PC-9 (cell line): ENCODE results near the gene NR2C2. TPM values are rescaled to one million over a fixed set of nuclear protein-coding genes. Genes with fewer than 3 reads are reported as not detected.

Experiments used
- BruUV-seq: library from RNA; stranded (reverse); fragments of 400-500 nt; replicated peaks from 2 replicates; lab custom pipeline; 2021; lab: Mats Ljungman, UMichigan
- CTCF ChIA-PET: fragments of 300-600 bp; sonication (Branson Sonifier 250); formaldehyde crosslinking; loops from one replicate; lab custom pipeline; 2022; ENCODE audit warnings: antibody characterized with exemption; lab: Charles Lee
- POLR2A ChIA-PET: fragments of 300-600 bp; sonication (Branson Sonifier 250); formaldehyde crosslinking; loops from one replicate; lab custom pipeline; 2022; ENCODE audit warnings: antibody characterized with exemption; ENCODE audit not compliant: unreplicated experiment; lab: Charles Lee
- DNase-seq, 2 experiments: peaks; one replicate each; pipeline versions ENCODE4 v3.0.0 to v3.0.0-alpha.2; 2015 to 2022; ENCODE audit warnings: mixed read lengths in 1 of 2
- H2AFZ ChIP-seq: fragments of 200-600 bp; sonication (generic); 2 replicates; pipeline ENCODE4 v1.8.1; 2017; ENCODE audit warnings: antibody characterized with exemption
- H3F3A ChIP-seq: fragments of 200-600 bp; sonication (generic); 2 replicates; pipeline ENCODE4 v1.8.1; 2017; ENCODE audit warnings: antibody characterized with exemption, mild to moderate bottlenecking, low read depth; ENCODE audit not compliant: insufficient read depth
- H3K27ac ChIP-seq: fragments of 200-600 bp; sonication (generic); 2 replicates; pipeline ENCODE4 v1.6.1; 2016; ENCODE audit warnings: mixed run types
- H3K27me3 ChIP-seq: fragments of 200-600 bp; sonication (generic); 2 replicates; pipeline ENCODE4 v1.6.1; 2016; ENCODE audit warnings: low read depth, mixed run types; ENCODE audit not compliant: insufficient read depth
- H3K36me3 ChIP-seq: fragments of 200-600 bp; sonication (generic); 2 replicates; pipeline ENCODE4 v1.6.1; 2016; ENCODE audit warnings: low read depth, mixed run types
- H3K4me1 ChIP-seq: fragments of 200-600 bp; sonication (generic); replicated peaks from 2 replicates; pipeline ENCODE4 v1.6.1; 2016; ENCODE audit warnings: mixed run types; ENCODE audit not compliant: insufficient read depth
- H3K4me2 ChIP-seq: fragments of 200-600 bp; sonication (generic); 2 replicates; pipeline ENCODE4 v1.6.1; 2017; ENCODE audit warnings: mixed run types
- H3K4me3 ChIP-seq: fragments of 200-600 bp; sonication (generic); 2 replicates; pipeline ENCODE4 v1.6.1; 2016; ENCODE audit warnings: mixed run types
- H3K79me2 ChIP-seq: fragments of 200-600 bp; sonication (generic); 2 replicates; pipeline ENCODE4 v1.6.1; 2017; ENCODE audit warnings: low read depth, mixed run types
- H3K9me2 ChIP-seq: fragments of 200-600 bp; sonication (generic); 2 replicates; pipeline ENCODE4 v1.8.1; 2017; ENCODE audit warnings: mild to moderate bottlenecking; ENCODE audit not compliant: insufficient read depth
- H3K9me3 ChIP-seq: fragments of 200-600 bp; sonication (generic); 2 replicates; pipeline ENCODE4 v1.8.1; 2016; ENCODE audit warnings: low read depth; ENCODE audit not compliant: insufficient read depth
- H4K20me1 ChIP-seq: fragments of 200-600 bp; sonication (generic); 2 replicates; pipeline ENCODE4 v1.8.1; 2017; ENCODE audit not compliant: insufficient read depth
- EZH2 ChIP-seq: fragments of 200-600 bp; sonication (generic); IDR thresholded peaks from 2 replicates; pipeline ENCODE4 v1.8.0; 2017; ENCODE audit warnings: antibody characterized with exemption, low read depth
- intact Hi-C: fragments of 100-400 bp; cut with micrococcal nuclease; formaldehyde crosslinking; loops from one replicate; pipeline ENCODE4 v1.10.0; 2022; ENCODE audit not compliant: unreplicated experiment
- total RNA-seq: library from RNA; stranded (reverse); gene quantifications from 2 replicates; pipeline ENCODE4 v1.2.3, GENCODE V29; 2021
- TF ChIP-seq, protein P1 (sequence below): fragments of 200-600 bp; sonication (generic); conservative IDR thresholded peaks from 2 replicates; pipeline ENCODE4 v1.6.1; 2017; ENCODE audit warnings: mixed run types, antibody characterized with exemption, mild to moderate bottlenecking, moderate library complexity

Gene NR2C2
- total RNA-seq, 1 experiment from 2014 or later: 44.1 TPM

DNA sequence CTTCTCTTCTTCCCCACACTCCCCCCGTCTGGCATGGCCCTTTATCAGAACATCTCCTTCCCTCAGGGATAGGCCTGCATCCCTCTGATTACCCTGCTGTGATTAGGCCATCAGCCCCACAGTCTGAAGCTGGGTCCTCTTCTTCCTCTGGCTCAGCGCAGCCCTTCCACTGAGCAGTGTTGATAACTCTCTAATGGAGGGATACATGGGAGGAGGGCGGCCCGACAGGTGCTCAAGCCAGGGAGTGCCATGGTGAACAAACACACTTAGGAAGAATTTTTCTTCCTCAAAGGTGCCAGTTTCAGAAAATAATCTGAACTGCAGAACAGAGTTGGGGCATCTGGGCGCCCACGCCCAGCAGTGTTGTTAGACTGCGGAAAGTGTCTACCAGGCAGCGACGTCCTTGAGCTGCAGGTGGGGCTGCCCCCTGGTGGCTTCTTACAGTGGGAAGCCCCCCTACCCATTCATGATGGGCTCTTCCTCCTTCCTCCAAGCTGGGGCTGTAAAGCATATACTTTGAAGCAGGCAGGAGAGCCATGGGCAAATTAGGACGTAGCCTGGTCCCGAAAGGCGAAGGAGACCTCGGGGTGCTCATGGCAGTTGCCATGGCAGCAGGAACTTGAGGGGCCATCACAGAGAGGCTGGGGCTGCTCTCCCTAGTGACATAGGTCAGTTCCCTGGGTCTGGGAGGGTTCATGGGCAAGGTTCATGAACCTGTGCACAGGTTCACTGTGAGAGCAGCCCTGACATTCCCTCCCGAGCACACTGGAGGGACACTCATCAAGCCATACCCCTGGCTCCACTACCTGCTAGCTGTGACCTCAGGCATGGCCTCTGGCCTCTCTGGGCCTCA, 33.2 kb upstream of the NR2C2 start:
- Histone ChIP-seq H3K79me2 (no peaks in the 10 kb centered on the region), H3K4me3 (no peak overlapping the region), H3K9me2 (no peaks in the 10 kb centered on the region), H3K9me3 (no peaks in the 10 kb centered on the region), H2AFZ (no peak overlapping the region), H3K36me3 (no peaks in the 10 kb centered on the region), H3F3A (no peaks in the 10 kb centered on the region), H3K4me1 (no peaks in the 10 kb centered on the region), H3K27ac (no peak overlapping the region), H3K27me3 (no peaks in the 10 kb centered on the region), H4K20me1 (no peaks in the 10 kb centered on the region), H3K4me2 (no peak overlapping the region)
- DNase-seq: no peak
- intact Hi-C loops: no loop called here
- no TSS peak for BruUV-seq
- TF ChIP-seq EZH2: no peak
- TF ChIP-seq, protein P1, sequence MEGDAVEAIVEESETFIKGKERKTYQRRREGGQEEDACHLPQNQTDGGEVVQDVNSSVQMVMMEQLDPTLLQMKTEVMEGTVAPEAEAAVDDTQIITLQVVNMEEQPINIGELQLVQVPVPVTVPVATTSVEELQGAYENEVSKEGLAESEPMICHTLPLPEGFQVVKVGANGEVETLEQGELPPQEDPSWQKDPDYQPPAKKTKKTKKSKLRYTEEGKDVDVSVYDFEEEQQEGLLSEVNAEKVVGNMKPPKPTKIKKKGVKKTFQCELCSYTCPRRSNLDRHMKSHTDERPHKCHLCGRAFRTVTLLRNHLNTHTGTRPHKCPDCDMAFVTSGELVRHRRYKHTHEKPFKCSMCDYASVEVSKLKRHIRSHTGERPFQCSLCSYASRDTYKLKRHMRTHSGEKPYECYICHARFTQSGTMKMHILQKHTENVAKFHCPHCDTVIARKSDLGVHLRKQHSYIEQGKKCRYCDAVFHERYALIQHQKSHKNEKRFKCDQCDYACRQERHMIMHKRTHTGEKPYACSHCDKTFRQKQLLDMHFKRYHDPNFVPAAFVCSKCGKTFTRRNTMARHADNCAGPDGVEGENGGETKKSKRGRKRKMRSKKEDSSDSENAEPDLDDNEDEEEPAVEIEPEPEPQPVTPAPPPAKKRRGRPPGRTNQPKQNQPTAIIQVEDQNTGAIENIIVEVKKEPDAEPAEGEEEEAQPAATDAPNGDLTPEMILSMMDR: no peak
- ChIA-PET CTCF (no interaction called here), POLR2A (no interaction called here)

- Histone ChIP-seq H3K4me2 (no peak overlapping the region), H3K4me1 (no peaks in the 10 kb centered on the region), H2AFZ (no peak overlapping the region), H3K9me2 (no peaks in the 10 kb centered on the region), H3K9me3 (no peaks in the 10 kb centered on the region), H3K27me3 (no peaks in the 10 kb centered on the region), H3K79me2 (no peaks in the 10 kb centered on the region), H3K27ac (no peak overlapping the region), H3K36me3 (no peaks in the 10 kb centered on the region), H4K20me1 (no peaks in the 10 kb centered on the region), H3F3A (no peaks in the 10 kb centered on the region), H3K4me3 (no peak overlapping the region)
- intact Hi-C loops: loop anchor here (5.0 kb wide), 1 partner anchor 652 kb away; no protein-coding TSS in a partner anchor
- DNase-seq: no peak
- TF ChIP-seq, protein P1: no peak
- TF ChIP-seq EZH2: no peak
- ChIA-PET POLR2A (no interaction called here), CTCF (no interaction called here)
- BruUV-seq: no TSS peak
Measured at GRCh38 chr3:14914779-14915117, 32.6 kb upstream of the NR2C2 start.

DNA sequence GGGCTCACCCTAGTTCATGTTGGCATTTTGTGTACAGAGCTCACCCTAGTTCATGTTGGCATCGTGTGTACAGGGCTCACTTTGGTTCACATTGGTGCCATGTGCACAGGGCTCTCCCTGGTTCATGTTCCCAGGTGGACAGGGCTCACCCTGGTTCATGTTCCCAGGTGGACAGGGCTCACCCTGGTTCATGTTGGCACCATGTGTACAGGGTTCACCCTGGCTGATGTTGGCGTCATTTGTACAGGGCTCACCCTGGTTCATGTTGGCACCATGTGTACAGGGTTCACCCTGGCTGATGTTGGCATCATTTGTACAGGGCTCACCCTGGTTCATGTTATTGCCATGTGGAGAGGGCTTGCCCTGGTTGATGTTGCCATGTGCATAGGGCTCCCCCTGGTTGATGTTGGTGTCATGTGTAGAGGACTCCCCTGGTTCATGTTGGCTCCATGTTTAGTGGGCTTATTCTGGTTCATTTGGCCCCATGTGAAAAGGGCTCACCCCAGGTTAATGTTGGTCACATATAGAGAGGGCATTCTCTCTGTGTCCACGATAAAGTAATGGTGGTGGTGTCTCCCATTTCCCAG, 31.7 kb upstream of the NR2C2 start:
- POLR2A ChIA-PET: no interaction called here
- no peak for TF ChIP-seq EZH2
- TF ChIP-seq, protein P1: no peak
- intact Hi-C loops: loop anchor here (1.0 to 5.0 kb wide), 2 partner anchors 124 to 653 kb away; no protein-coding TSS in a partner anchor
- H3K4me2 ChIP-seq: no peak overlapping the region
- no peaks in the 10 kb centered on the region for H3K9me3 ChIP-seq
- no peak overlapping the region for H3K4me3 ChIP-seq
- no peaks in the 10 kb centered on the region for H4K20me1 ChIP-seq
- no peaks in the 10 kb centered on the region for H3F3A ChIP-seq
- H3K36me3 ChIP-seq: no peaks in the 10 kb centered on the region
- H3K4me1 ChIP-seq: no peaks in the 10 kb centered on the region
- H3K79me2 ChIP-seq: no peaks in the 10 kb centered on the region
- no peak for DNase-seq
- CTCF ChIA-PET: interaction anchor here (0.6 kb wide), 1 partner anchor 242 kb away, joined by 3 read pairs; no protein-coding TSS in a partner anchor
- H3K27ac ChIP-seq: no peak overlapping the region
- no peaks in the 10 kb centered on the region for H3K27me3 ChIP-seq
- no peak overlapping the region for H2AFZ ChIP-seq
- no TSS peak for BruUV-seq
- H3K9me2 ChIP-seq: no peaks in the 10 kb centered on the region
